Activated CD8-positive, alpha-beta memory T cell treated with anti-CD3 and anti-CD28 coated beads, Interleukin-2, amount 50 U/mL, for 4 hours (primary cell): ENCODE measurements around the gene CACNA1C.

Experiments
- DNase-seq: peaks from one replicate; pipeline ENCODE4 v3.0.0-alpha.2; 2020

Gene CACNA1C

DNA sequence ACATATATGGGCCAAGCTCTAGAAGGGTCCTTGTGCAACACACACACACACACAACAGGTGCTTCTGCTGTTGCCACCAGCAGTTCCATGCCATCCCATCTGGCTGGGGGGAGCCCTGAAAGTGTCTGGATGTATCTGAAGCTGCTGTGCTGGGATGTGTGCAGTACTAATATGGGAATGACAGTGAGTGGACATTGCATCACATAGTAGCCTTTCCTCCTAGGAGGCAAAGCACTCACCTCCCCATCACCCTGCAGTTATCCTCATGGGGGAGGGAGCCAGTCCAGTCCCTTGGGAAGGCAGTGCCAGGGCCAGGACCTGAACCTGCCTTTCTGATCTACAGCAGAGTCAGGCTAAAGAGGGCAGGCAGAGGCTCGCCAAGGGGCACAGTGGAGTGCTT is 208.9 kb downstream of the CACNA1C start:
- DNase-seq: no peak

DNA sequence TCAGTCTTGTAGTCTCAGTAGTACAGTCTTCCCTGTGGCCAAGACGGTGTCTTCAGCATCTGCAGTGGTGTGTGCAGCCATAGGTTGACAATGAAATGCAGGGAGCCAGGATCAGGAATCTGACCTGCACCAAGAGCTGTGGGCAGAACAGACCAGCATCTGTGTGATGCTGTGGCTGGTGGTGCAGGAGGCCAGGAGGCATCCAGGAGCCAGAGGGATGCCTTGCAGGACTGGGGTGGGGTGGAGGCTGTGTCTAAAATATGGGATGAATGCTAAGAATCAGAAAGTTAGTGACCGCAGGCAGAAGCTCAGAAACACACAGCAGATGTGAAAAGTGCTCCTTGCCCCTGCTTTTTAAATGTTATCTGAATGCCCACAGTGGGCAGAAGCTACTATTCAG is 209.7 kb downstream of the CACNA1C start:
- no peak for DNase-seq

DNA sequence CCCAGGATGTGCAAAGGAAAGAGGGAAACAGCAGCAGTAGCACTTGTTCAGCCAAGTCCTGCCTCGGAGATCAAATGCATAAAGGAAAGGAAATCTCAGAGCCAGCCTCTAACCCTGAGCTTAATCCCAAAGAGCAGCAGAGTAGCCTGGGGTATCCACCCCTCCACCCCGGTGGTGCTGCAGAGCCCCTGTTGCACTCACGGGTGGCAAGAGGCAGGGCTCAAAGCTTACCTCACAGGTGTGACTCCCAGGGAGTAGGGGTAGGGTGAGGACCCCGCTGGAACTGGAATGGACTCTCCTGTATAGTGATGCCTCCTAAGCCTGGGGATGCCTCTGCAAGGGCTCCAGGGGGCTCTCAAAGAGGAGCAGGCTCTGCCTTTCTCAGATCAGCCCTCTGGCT is 211.1 kb downstream of the CACNA1C start:
- no peak for DNase-seq

- DNase-seq: no peak
Measured at GRCh38 chr12:2264651-2265232, 212.0 kb downstream of the CACNA1C start.

DNA sequence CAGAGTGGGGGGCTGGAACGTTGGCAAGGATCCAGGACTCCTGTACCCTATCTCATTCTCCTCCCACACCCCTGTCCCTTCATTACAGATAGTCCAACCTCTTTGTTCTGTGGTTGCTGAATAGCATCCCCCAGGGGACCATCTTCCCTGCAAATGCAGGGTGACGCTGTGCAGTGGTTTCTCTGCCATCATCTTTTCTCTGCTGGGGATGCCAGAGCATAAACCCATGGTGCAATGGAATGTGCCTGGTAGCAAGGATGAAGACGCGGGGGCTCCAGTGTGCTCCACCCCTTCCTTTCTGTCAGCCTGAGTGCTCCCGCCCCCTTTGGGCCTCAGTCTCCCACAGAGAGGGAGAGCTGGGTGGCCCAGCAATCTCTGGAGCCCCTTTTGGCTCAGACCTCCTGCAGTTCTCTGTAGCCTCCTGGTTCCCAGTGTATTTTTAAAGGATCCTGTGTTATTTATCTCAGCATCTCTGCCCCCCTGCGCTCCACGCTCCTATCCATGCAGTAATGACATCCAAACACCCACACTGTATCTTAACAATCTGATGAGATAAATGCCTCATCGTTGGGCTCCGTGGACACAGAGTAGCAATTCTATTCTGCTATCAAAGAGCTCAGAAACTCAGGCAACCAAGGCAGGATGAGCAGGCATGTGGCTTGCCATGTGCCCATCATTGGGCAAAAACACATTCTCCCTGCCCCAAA is 212.8 kb downstream of the CACNA1C start:
- DNase-seq: no peak

- no peak for DNase-seq
Measured at GRCh38 chr12:2266666-2267620, 214.2 kb downstream of the CACNA1C start.

GRCh38 chr12:2267703-2268470 is 215.1 kb downstream of the CACNA1C start:
- DNase-seq: no peak

DNA sequence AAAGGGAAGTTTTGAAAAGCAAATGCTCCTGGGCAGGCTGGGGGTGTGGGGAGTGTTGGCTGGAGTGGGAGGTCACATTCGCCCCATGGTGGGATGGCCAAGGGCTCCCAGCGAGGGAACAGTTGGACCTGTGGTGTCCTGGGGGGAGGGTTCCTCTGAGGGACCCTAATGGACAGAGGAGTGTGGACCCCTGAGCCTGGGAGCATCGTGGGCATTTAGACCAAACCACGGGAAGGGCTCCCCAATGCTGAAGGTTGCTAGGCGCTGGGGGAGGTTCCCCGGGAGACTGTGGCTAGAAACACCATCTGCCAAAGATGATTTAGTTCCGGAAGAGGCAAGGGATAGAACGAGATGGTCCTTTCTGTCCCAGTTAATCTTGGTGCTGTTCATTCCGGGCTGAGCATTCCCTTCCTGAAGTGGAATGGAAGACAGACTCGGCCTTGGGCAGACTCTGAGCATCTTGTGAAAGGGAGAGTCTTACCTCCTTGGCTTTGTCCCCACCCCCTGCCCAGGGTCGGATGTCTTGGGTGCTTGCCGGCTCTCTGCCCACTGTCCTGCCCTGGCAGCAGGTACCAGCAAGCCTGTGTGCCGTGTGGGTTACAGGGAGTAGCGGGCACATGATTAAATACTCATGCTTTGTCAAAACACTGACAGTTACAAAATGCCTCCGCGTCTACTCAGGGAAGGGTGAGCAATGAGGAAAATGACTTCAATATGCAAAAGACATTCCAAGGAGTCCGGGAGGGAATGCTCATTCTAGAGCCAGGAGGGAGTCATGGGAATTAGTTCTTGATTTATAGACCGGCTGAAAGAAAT is 215.9 kb downstream of the CACNA1C start:
- no peak for DNase-seq

DNA sequence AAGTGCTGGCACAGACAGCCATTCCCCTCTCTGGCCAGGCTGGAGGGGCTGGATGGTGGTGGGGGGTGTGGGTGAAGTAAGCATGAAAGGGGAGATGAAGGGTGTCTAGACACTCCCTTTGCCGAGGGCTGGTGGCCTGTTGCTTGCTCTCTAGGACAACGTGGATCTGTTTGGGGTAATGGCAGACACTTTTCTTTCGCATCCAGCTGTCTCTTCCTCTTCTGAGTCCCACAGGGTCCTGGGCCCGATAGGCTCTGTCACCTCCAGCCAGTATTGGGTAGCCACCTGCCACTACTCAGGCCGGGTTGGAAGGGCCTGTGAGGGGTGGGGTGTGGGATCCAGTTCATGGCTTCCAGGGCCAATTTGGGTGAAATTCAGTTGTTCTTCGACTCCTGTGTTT is 218.1 kb downstream of the CACNA1C start:
- no peak for DNase-seq

- no peak for DNase-seq
Measured at GRCh38 chr12:2271961-2272360, 219.2 kb downstream of the CACNA1C start.

DNA sequence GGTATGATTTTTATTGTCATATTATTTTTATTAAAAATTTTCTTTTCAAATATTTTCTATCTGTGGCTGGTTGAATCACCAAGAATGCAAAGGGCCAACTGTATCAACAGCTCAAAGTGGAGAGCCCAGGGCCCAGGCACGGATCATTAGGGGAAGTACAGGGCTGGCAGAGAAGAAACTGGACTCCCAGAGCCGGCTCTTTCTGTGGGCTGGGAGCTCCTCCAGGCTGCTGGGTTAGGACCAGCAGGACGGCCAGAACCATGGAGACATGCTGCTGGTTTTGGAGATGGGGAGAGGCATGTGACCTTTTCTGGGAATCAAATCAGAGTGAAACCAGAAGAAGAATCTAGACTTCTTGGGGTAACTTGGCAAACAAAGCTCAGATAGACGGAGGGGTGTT is 220.5 kb downstream of the CACNA1C start:
- DNase-seq: no peak

DNA sequence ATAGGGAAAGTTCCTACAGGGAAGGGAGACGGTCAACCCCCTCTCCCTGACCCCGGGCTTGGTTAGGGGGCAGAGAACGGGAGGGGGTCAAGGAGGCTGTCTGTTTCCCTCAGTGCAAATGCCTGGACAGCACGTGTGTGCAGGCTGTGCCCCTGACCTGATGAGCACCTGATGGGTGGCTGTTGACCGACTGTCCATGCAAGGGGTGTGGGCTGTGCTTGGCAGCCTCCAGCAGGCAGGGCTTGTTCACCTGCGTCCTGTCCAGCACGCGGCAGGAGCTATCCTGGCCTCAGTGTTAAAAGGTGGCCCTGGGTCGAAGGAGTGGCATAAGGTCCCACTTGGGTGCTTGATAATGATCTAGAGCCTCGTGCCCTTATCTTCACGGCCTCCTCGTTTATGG is 221.0 kb downstream of the CACNA1C start:
- no peak for DNase-seq

DNA sequence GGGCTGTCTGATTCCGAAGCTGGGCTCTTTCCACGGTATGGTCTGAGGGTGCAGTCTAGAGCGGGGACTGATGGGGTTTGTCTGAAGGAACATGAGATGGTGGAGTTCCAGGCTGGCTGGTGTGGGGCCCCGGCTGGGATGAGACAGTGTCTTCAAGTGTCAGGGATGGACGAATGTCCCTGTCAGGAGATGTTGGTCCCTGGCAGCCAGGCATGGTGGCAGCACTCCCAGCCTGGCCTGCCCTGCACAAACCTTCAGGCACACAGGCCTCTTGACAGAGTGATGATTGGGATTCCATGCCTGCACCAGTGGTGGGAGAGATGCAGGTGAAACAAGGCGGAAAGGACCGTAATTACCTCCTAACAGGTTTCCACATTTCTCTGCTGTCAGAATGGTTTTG is 221.9 kb downstream of the CACNA1C start:
- DNase-seq: no peak

DNA sequence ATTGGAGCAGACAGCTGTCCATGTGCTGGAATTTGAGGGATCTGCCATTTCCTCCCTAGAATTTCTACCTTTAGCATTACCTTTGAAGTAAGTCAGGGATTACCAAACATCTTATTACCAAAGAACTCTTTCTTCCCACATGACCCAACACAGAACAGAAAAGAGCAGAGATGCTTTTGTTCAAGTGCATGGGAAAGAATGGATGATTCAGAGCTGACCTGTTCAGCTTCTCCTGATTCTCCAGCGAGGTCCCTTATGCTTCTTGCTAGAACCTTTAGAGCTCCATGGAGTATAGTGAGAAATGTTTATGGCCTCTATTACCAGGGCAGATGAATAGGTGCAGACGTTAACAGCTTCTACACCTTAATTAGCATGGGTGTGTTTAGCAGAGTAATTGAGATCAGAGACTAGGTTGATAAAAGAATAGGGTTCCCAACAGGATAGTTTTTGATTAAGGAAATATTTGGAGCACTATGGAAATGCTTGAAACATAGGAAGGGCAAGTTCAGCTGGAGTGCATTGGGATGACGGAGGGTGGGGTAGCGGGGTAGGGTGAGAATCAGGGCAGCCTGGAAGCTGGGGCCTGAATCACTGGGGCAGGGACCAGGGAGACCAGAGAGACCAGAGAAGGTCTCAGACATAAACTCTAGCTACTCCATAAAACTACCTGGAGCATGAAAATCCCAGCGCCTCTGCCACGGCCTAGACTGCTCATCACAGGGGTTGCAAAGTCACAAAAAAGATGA is 223.7 kb downstream of the CACNA1C start:
- no peak for DNase-seq

- DNase-seq: no peak
Measured at GRCh38 chr12:2277492-2278155, 224.8 kb downstream of the CACNA1C start.

GRCh38 chr12:2281446-2281845 is 228.7 kb downstream of the CACNA1C start:
- no peak for DNase-seq

DNA sequence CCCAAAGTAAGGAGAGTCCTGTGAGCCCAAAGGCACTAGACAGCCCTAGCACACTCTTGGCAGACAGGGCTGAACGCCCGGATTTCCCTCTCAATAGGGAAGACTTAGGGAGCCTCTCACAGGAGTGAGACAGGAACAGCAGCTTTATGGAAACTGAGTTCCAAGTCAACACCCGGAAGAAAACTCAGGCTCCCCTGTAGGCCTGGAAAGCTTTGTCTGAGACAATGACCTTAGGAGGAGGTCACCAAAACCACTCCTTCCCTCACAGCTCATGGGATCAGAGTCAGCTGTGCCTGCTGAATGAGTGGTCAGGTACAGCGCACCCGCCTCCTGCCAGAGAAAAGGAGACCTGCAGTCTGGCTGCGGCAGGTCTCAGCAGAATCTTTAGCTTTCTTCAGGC is 229.5 kb downstream of the CACNA1C start:
- no peak for DNase-seq

- no peak for DNase-seq
Measured at GRCh38 chr12:2283480-2283879, 230.7 kb downstream of the CACNA1C start.

- DNase-seq: no peak
Measured at GRCh38 chr12:2283916-2284315, 231.1 kb downstream of the CACNA1C start.

DNA sequence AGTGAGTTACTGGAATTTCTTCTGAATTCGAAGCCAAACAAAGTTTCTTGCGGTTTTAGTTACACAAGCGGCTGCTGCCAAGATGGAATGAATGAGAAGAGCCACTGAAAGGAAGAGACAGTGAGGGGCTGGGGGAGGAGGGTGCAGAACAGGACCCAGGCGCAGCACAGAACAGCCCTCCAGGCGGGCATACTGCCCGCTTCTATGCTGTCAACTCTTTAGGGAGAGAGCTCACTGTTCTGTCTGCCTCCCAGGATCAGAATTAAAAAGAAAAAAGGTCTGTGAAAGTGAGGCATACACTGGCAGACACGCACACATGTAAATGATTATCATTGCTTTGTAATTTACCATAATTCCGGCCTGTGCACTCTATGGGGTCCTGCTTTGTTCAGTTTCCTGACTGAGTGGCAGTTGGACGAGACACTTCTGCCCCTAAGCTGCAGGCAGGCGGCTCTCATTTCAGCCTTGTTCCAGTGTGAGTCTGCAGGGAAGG is 231.6 kb downstream of the CACNA1C start:
- no peak for DNase-seq

DNA sequence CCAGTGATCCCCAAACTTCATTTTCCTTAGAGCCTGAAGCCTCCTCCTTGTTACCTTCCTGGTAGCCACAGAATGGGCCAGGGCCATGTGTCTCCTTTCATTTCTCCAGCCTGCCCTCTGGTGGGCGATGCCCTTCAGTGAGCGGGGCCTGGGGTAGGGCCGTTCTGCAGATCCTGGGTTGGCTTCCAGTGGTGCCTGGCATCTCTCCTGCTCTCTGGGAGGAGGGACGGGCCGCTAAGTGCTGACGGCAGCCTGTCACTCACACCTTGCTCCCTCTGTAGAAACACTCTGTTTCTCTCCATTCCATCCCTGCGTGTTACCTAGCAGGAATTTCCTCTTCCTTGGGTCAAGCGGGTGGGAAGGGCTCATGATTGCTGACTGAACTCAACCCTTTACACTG is 232.1 kb downstream of the CACNA1C start:
- DNase-seq: no peak
